ENCODE data around the gene FRMD4A.

DNA sequence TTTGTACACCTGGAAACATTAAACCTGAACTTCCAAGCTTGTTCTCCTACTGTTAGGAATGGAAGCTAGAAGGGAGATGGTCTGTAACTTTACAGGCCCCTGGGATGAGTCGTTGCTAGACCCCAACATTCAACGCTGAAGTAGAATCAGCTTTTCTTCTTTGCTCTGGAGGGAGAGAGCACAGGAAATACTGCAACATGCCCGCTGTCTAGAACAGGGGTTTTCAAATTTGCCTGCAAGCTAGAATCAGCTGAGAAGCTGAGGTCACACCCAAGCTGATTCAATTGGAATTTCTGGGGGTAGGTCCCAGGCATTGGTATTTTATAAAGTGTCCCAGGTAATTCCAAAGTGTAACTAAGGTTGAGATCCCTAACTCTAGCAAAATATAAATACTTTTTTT lies 524.3 kb downstream of the FRMD4A start:
- TF ChIP-seq POLR2AphosphoS5 (IDR thresholded peaks at IDR 0.05; ENCODE audit: low read depth) = no peak
- TF ChIP-seq, protein P1, sequence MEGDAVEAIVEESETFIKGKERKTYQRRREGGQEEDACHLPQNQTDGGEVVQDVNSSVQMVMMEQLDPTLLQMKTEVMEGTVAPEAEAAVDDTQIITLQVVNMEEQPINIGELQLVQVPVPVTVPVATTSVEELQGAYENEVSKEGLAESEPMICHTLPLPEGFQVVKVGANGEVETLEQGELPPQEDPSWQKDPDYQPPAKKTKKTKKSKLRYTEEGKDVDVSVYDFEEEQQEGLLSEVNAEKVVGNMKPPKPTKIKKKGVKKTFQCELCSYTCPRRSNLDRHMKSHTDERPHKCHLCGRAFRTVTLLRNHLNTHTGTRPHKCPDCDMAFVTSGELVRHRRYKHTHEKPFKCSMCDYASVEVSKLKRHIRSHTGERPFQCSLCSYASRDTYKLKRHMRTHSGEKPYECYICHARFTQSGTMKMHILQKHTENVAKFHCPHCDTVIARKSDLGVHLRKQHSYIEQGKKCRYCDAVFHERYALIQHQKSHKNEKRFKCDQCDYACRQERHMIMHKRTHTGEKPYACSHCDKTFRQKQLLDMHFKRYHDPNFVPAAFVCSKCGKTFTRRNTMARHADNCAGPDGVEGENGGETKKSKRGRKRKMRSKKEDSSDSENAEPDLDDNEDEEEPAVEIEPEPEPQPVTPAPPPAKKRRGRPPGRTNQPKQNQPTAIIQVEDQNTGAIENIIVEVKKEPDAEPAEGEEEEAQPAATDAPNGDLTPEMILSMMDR (IDR thresholded peaks at IDR 0.05; ENCODE audit: insufficient read depth, low read length) = no peak
- no peak for TF ChIP-seq SPI1 (IDR thresholded peaks at IDR 0.05; ENCODE audit: borderline replicate concordance, low read depth)
- TF ChIP-seq, protein P2, sequence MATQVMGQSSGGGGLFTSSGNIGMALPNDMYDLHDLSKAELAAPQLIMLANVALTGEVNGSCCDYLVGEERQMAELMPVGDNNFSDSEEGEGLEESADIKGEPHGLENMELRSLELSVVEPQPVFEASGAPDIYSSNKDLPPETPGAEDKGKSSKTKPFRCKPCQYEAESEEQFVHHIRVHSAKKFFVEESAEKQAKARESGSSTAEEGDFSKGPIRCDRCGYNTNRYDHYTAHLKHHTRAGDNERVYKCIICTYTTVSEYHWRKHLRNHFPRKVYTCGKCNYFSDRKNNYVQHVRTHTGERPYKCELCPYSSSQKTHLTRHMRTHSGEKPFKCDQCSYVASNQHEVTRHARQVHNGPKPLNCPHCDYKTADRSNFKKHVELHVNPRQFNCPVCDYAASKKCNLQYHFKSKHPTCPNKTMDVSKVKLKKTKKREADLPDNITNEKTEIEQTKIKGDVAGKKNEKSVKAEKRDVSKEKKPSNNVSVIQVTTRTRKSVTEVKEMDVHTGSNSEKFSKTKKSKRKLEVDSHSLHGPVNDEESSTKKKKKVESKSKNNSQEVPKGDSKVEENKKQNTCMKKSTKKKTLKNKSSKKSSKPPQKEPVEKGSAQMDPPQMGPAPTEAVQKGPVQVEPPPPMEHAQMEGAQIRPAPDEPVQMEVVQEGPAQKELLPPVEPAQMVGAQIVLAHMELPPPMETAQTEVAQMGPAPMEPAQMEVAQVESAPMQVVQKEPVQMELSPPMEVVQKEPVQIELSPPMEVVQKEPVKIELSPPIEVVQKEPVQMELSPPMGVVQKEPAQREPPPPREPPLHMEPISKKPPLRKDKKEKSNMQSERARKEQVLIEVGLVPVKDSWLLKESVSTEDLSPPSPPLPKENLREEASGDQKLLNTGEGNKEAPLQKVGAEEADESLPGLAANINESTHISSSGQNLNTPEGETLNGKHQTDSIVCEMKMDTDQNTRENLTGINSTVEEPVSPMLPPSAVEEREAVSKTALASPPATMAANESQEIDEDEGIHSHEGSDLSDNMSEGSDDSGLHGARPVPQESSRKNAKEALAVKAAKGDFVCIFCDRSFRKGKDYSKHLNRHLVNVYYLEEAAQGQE (IDR thresholded peaks at IDR 0.05; ENCODE audit: insufficient replicate concordance, low read depth) = no peak
- no peak for TF ChIP-seq GABPA (IDR thresholded peaks at IDR 0.05; ENCODE audit: low read depth)

All from HL-60 (cell line).